Lung (tissue), 12 donors: Measurements from ENCODE around the gene DNAJC30. TPM values are rescaled to one million over a fixed set of nuclear protein-coding genes. Genes with fewer than 3 reads are reported as not detected.

Source experiments
- ATAC-seq: fragments of 200-7000 bp; cut with Tn5 transposase; one replicate; pipeline ENCODE4 v1.9.1; 2020; ENCODE audit warnings: moderate number of reproducible peaks; ENCODE audit not compliant: insufficient read depth, low FRiP score
- DNase-seq, 3 donors: peaks; one replicate each; pipeline ENCODE4 v3.0.0-alpha.2; 2013 to 2017
- H3K27ac ChIP-seq, 2 donors: one replicate each; pipeline ENCODE4 v1.5.1; 2013; ENCODE audit warnings: mild to moderate bottlenecking in 2 of 2, moderate library complexity in 2 of 2, control low read depth in 1 of 2, inconsistent platforms in 1 of 2, low read depth in 1 of 2, low read length in 1 of 2
- H3K27me3 ChIP-seq, 3 donors: one replicate each; pipeline ENCODE4 v1.5.1; 2013; ENCODE audit warnings: low read length in 2 of 3; ENCODE audit not compliant: control insufficient read depth in 3 of 3, insufficient read depth in 3 of 3
- H3K36me3 ChIP-seq, 4 donors: one replicate each; pipeline ENCODE4 v1.5.1; 2013; ENCODE audit warnings: low read length in 4 of 4, mild to moderate bottlenecking in 1 of 4, moderate library complexity in 1 of 4; ENCODE audit not compliant: control insufficient read depth in 4 of 4, insufficient read depth in 4 of 4
- H3K4me1 ChIP-seq, 5 donors: one replicate each; pipeline ENCODE4 v1.5.1; 2013; ENCODE audit warnings: low read length in 5 of 5, mild to moderate bottlenecking in 2 of 5, moderate library complexity in 1 of 5; ENCODE audit not compliant: control insufficient read depth in 5 of 5, insufficient read depth in 5 of 5
- H3K4me3 ChIP-seq: one replicate; pipeline ENCODE4 v1.5.1; 2013; ENCODE audit warnings: mild to moderate bottlenecking, control low read depth, moderate library complexity
- H3K9ac ChIP-seq, 2 donors: one replicate each; pipeline ENCODE4 v1.5.1; 2013; ENCODE audit warnings: low read length in 2 of 2, control low read depth in 1 of 2; ENCODE audit not compliant: insufficient read depth in 1 of 2
- H3K9me3 ChIP-seq, 4 donors: one replicate each; pipeline ENCODE4 v1.5.1; 2013; ENCODE audit warnings: low read length in 3 of 4, mild to moderate bottlenecking in 1 of 4, moderate library complexity in 1 of 4; ENCODE audit not compliant: control insufficient read depth in 4 of 4, insufficient read depth in 3 of 4
- WGBS, 2 donors: extraction: QIAGEN DNeasy Blood & Tissue Kit; methylation state at CpG; one replicate each; pipeline ENCODE4 v1.1.7; 2013; 5-methylcytosine and 5-hydroxymethylcytosine counted together
- polyA plus RNA-seq, 2 donors: library from polyadenylated mRNA; stranded (reverse); fragments of 200-250 nt; gene quantifications; one replicate each; pipeline ENCODE4 v1.2.1, GENCODE V29; 2013
- total RNA-seq, 2 donors: library from RNA; depleted of rRNA in 1 of 2; stranded (reverse); fragments of >200 nt in 1 of 2; gene quantifications; one replicate each; pipeline ENCODE4 v1.2.1, GENCODE V29; 2014 to 2021
- TF ChIP-seq, protein P1 (sequence below): IDR thresholded peaks from 2 replicates; pipeline ENCODE4 v1.5.1; 2012; ENCODE audit warnings: mild to moderate bottlenecking; ENCODE audit errors: control extremely low read depth, extremely low read depth
- donor health status: control.
- donor health status: control.
- donor health status: Bipolar disorder and iron deficiency.
- donor health status: healthy.
- donor health status: DM: yes; HTN: yes; CAD: no.

The DNAJC30 gene
- total and polyA plus RNA-seq, 4 donors = 5.3 to 14.4 (median 9.1) TPM

DNA sequence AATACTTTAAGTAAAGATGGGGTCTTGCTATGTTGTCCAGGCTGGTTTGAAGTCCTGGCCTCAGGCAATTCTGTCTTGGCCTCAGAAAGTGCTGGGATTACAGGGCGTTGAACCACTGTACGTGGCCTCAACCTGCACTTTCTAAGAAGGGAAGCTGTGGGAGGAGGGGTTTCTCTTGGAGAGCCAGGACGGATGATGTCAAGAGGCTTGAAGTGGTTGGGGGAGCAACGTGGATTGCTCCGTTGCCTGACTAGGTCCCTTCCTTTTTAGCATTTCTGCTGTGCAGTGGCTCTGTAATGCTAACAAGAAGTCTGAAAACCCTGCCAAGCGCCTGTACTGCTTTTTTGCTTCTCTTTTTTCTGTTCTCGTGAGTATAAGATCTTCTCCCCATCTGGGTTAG, 7.4 kb upstream of the DNAJC30 start:
- 74 to 84% methylated on average over 7 of the region's 7 CpGs for WGBS, 2 donors
- H3K36me3 ChIP-seq = peaks cover 33 to 53% (median 34%) of the 10 kb centered on the region in 4 donors
- no peak overlapping the region for H3K9ac ChIP-seq
- no peaks in the 10 kb centered on the region for H3K9me3 ChIP-seq
- no peak overlapping the region for H3K4me3 ChIP-seq
- H3K27ac ChIP-seq = no peak overlapping the region
- TF ChIP-seq, protein P1, sequence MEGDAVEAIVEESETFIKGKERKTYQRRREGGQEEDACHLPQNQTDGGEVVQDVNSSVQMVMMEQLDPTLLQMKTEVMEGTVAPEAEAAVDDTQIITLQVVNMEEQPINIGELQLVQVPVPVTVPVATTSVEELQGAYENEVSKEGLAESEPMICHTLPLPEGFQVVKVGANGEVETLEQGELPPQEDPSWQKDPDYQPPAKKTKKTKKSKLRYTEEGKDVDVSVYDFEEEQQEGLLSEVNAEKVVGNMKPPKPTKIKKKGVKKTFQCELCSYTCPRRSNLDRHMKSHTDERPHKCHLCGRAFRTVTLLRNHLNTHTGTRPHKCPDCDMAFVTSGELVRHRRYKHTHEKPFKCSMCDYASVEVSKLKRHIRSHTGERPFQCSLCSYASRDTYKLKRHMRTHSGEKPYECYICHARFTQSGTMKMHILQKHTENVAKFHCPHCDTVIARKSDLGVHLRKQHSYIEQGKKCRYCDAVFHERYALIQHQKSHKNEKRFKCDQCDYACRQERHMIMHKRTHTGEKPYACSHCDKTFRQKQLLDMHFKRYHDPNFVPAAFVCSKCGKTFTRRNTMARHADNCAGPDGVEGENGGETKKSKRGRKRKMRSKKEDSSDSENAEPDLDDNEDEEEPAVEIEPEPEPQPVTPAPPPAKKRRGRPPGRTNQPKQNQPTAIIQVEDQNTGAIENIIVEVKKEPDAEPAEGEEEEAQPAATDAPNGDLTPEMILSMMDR = no peak
- ATAC-seq (no peak), DNase-seq (peak; percentile 27 to 73 (median 62))
- no peaks in the 10 kb centered on the region for H3K4me1 ChIP-seq
- no peaks in the 10 kb centered on the region for H3K27me3 ChIP-seq

DNA sequence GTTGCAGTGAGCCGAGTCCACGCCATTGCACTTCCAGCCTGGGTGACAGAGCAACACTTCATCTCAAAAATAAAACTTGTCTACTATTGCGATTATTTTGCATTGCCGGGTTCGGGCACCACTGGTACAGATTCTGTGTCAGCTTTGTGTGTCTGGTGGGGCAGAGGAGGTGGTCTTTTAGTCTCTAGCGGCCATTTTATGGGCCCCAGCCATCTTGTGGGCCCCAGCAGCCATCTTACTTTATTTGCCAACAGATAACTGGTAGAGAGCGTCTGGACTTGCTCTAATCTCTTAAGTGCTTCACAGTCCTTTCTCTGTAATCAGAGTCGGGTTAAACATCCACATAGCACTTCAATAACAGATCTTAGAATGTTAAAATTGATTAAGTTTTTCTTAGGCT, 5.0 kb upstream of the DNAJC30 start:
- WGBS, 2 donors = 94 to 95% methylated on average over 8 of the region's 8 CpGs
- H3K9ac ChIP-seq = no peak overlapping the region
- DNase-seq (no peak), ATAC-seq (no peak)
- H3K4me1 ChIP-seq = peaks cover 0 to 5% (median 0%) of the 10 kb centered on the region in 5 donors
- H3K27ac ChIP-seq = no peak overlapping the region
- H3K36me3 ChIP-seq = peaks cover 21 to 35% (median 29%) of the 10 kb centered on the region in 4 donors
- TF ChIP-seq, protein P1 = no peak
- no peaks in the 10 kb centered on the region for H3K9me3 ChIP-seq
- no peaks in the 10 kb centered on the region for H3K27me3 ChIP-seq
- no peak overlapping the region for H3K4me3 ChIP-seq

DNA sequence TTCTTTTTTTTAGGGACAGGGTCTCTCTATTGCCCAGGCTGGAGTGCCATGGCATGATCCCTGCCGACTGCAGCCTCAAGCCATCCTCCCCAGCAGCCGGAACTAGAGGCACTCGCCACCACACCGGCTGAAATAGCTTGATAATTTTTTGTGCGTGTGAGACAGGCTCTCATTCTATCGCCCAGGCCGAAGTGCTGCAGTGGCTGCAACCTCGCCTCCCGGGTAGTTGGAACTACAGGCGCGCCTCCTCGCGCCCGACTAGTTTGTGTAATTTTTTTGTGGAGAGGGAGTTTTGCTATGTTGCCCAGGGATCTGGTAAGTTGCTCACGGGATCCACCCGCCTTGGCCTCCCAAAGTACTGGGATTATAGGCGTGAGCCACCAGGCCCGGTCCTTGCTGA, 2.1 kb upstream of the DNAJC30 start:
- no peak for ATAC-seq
- WGBS, 2 donors = 95 to 97% methylated on average over 18 of the region's 18 CpGs
- Histone ChIP-seq H3K4me3 (no peak overlapping the region), H3K36me3 (peaks cover 8 to 14% (median 12%) of the 10 kb centered on the region in 4 donors), H3K27me3 (no peaks in the 10 kb centered on the region), H3K4me1 (peaks cover 7 to 20% (median 14%) of the 10 kb centered on the region in 5 donors), H3K27ac (no peak overlapping the region), H3K9me3 (no peaks in the 10 kb centered on the region), H3K9ac (no peak overlapping the region)
- DNase-seq = no peak
- TF ChIP-seq, protein P1 = no peak
